ENCODE results near the gene DDHD1.
"Not testable (repeated sequence)": the region's sequence is repeated elsewhere in the genome, so short reads cannot be mapped to it uniquely, and the experiment has no call there.

Gene DDHD1

GRCh38 chr14:53103636-53104340 lies 49.3 kb downstream of the DDHD1 start:
- no peak for DNase-seq

GRCh38 chr14:53093206-53093605 lies 59.9 kb downstream of the DDHD1 start:
- DNase-seq: no peak

- DNase-seq: no peak
Measured at GRCh38 chr14:53090853-53091252, 62.3 kb downstream of the DDHD1 start.

GRCh38 chr14:53084954-53085353 lies 68.2 kb downstream of the DDHD1 start:
- not testable (repeated sequence) for DNase-seq

GRCh38 chr14:53064475-53064874 lies 88.6 kb downstream of the DDHD1 start:
- no peak for DNase-seq

GRCh38 chr14:53062856-53063255 lies 90.3 kb downstream of the DDHD1 start:
- DNase-seq: peak in 1 of 2 donors; percentile 12

GRCh38 chr14:53060046-53060445 lies 93.1 kb downstream of the DDHD1 start:
- DNase-seq: no peak

- peak in 1 of 2 donors; percentile 89 for DNase-seq
Measured at GRCh38 chr14:53055003-53055402, 98.1 kb downstream of the DDHD1 start.

GRCh38 chr14:53054457-53054856 lies 98.7 kb downstream of the DDHD1 start:
- DNase-seq: no peak

GRCh38 chr14:53048631-53049030 lies 104.5 kb downstream of the DDHD1 start:
- no peak for DNase-seq

GRCh38 chr14:53047307-53048069 lies 105.6 kb downstream of the DDHD1 start:
- DNase-seq: no peak

GRCh38 chr14:53044486-53044885 lies 108.6 kb downstream of the DDHD1 start:
- DNase-seq: no peak

GRCh38 chr14:53043027-53043581 lies 110.0 kb downstream of the DDHD1 start:
- no peak for DNase-seq

- DNase-seq: no peak
Measured at GRCh38 chr14:53042480-53042879, 110.6 kb downstream of the DDHD1 start.

GRCh38 chr14:53041067-53041466 lies 112.1 kb downstream of the DDHD1 start:
- DNase-seq: no peak

GRCh38 chr14:53038629-53039028 lies 114.5 kb downstream of the DDHD1 start:
- DNase-seq: no peak

- no peak for DNase-seq
Measured at GRCh38 chr14:53037016-53037415, 116.1 kb downstream of the DDHD1 start.

GRCh38 chr14:53035336-53036210 lies 117.5 kb downstream of the DDHD1 start:
- no peak for DNase-seq

- DNase-seq: no peak
Measured at GRCh38 chr14:53034688-53035230, 118.4 kb downstream of the DDHD1 start.

- no peak for DNase-seq
Measured at GRCh38 chr14:53034036-53034435, 119.1 kb downstream of the DDHD1 start.

- DNase-seq: no peak
Measured at GRCh38 chr14:53032838-53033390, 120.2 kb downstream of the DDHD1 start.

- DNase-seq: peak; percentile 10 to 53
Measured at GRCh38 chr14:53032161-53032803, 120.8 kb downstream of the DDHD1 start.
